ENCODE data around the gene PRUNE2. TPM values are rescaled to one million over a fixed set of nuclear protein-coding genes. Genes with fewer than 3 reads are reported as not detected.

PRUNE2 gene
- total and polyA plus RNA-seq, 4 donors: 3.8 to 18.1 (median 7.8) TPM

DNA sequence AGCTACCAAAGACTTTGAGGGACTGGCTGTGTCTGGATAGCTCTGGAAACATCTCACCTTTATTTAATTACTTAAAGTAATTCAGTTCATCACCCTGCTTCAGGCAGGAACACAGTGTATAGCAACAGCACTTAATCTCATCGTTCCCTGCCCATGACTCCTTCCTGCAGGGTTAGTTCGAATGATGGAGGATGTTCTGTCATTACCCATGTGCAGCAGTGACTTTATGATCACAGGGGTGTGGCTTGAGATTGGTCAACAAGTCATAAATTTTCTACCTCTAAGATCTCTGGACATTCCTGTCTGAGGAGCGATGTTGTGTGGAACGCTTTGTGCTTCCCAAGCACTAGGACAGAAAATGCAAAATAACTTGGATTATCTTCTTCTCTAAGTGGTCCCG lies 37.1 kb upstream of the PRUNE2 start:
- Histone ChIP-seq H3K27me3 (ENCODE audit: control insufficient read depth in 3 of 3, insufficient read depth in 3 of 3, low read length in 2 of 3) (no peaks in the 10 kb centered on the region), H3K36me3 (ENCODE audit: control insufficient read depth in 4 of 4, insufficient read depth in 4 of 4, low read length in 4 of 4) (no peaks in the 10 kb centered on the region), H3K4me3 (no peak overlapping the region), H3K27ac (ENCODE audit: low read depth in 1 of 2, low read length in 1 of 2) (no peak overlapping the region), H3K4me1 (ENCODE audit: control insufficient read depth in 5 of 5, insufficient read depth in 5 of 5, low read length in 5 of 5) (no peaks in the 10 kb centered on the region), H3K9ac (ENCODE audit: insufficient read depth in 1 of 2, low read length in 2 of 2) (no peak overlapping the region), H3K9me3 (ENCODE audit: control insufficient read depth in 4 of 4, insufficient read depth in 3 of 4, low read length in 3 of 4) (peaks cover 0 to 1% (median 0%) of the 10 kb centered on the region in 4 donors)
- ATAC-seq (ENCODE audit: insufficient read depth, low FRiP score): no peak
- TF ChIP-seq, protein P1, sequence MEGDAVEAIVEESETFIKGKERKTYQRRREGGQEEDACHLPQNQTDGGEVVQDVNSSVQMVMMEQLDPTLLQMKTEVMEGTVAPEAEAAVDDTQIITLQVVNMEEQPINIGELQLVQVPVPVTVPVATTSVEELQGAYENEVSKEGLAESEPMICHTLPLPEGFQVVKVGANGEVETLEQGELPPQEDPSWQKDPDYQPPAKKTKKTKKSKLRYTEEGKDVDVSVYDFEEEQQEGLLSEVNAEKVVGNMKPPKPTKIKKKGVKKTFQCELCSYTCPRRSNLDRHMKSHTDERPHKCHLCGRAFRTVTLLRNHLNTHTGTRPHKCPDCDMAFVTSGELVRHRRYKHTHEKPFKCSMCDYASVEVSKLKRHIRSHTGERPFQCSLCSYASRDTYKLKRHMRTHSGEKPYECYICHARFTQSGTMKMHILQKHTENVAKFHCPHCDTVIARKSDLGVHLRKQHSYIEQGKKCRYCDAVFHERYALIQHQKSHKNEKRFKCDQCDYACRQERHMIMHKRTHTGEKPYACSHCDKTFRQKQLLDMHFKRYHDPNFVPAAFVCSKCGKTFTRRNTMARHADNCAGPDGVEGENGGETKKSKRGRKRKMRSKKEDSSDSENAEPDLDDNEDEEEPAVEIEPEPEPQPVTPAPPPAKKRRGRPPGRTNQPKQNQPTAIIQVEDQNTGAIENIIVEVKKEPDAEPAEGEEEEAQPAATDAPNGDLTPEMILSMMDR (IDR thresholded peaks at IDR 0.05; ENCODE audit: control extremely low read depth, extremely low read depth): no peak
- WGBS, 2 donors: 79 to 82% methylated on average over 5 of the region's 5 CpGs
- no peak for DNase-seq

DNA sequence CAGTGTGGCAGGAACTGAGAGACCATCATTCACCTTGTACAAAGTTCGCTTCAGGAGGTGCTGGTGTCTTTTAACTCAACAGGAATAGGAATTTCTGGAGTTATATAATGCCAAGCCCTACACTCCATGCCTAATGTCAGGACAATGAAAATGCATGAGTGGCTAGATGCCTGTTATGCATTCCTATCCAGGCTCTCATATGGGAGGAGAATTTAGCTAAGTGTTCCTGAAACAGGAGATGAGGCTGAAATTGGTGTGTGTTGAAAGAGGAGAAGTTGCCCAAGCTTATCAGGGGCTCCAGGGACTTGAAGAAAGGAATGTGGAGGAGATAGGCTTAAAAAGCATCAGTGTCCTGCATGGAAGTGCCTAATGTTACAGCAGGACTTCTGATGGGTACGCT lies 26.8 kb upstream of the PRUNE2 start:
- Histone ChIP-seq H3K36me3 (ENCODE audit: control insufficient read depth in 4 of 4, insufficient read depth in 4 of 4, low read length in 4 of 4) (no peaks in the 10 kb centered on the region), H3K27me3 (ENCODE audit: control insufficient read depth in 3 of 3, insufficient read depth in 3 of 3, low read length in 2 of 3) (peaks cover 0 to 2% (median 0%) of the 10 kb centered on the region in 3 donors), H3K9me3 (ENCODE audit: control insufficient read depth in 4 of 4, insufficient read depth in 3 of 4, low read length in 3 of 4) (peaks cover 0 to 6% (median 0%) of the 10 kb centered on the region in 4 donors), H3K27ac (ENCODE audit: low read depth in 1 of 2, low read length in 1 of 2) (no peak overlapping the region), H3K4me1 (ENCODE audit: control insufficient read depth in 5 of 5, insufficient read depth in 5 of 5, low read length in 5 of 5) (no peaks in the 10 kb centered on the region), H3K9ac (ENCODE audit: insufficient read depth in 1 of 2, low read length in 2 of 2) (no peak overlapping the region), H3K4me3 (no peak overlapping the region)
- ATAC-seq (ENCODE audit: insufficient read depth, low FRiP score): no peak
- 71 to 85% methylated on average over 2 of the region's 2 CpGs for WGBS, 2 donors
- DNase-seq: no peak
- TF ChIP-seq, protein P1 (IDR thresholded peaks at IDR 0.05; ENCODE audit: control extremely low read depth, extremely low read depth): no peak

DNA sequence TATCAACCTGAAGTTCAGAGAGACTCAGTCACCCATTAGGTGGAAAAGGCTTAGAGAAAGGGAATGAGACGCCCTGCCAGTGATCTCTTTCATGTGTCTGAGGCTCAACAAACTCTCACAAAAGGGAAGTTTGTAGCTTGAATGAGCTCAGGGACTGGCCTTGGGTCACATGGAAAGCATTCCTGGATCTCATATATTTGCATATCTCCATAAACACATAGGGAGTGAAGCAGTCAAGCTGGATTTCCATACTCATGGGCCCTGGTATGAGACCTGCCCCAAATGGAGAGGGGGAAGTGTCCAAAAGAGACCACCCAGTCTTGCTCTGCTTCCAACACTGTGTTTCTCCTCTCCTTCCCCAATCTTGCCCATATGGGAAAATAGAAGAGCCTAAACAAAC lies 26.4 kb upstream of the PRUNE2 start:
- TF ChIP-seq, protein P1 (IDR thresholded peaks at IDR 0.05; ENCODE audit: control extremely low read depth, extremely low read depth): no peak
- Histone ChIP-seq H3K27me3 (ENCODE audit: control insufficient read depth in 3 of 3, insufficient read depth in 3 of 3, low read length in 2 of 3) (peaks cover 0 to 2% (median 0%) of the 10 kb centered on the region in 3 donors), H3K4me3 (no peak overlapping the region), H3K36me3 (ENCODE audit: control insufficient read depth in 4 of 4, insufficient read depth in 4 of 4, low read length in 4 of 4) (no peaks in the 10 kb centered on the region), H3K27ac (ENCODE audit: low read depth in 1 of 2, low read length in 1 of 2) (no peak overlapping the region), H3K9ac (ENCODE audit: insufficient read depth in 1 of 2, low read length in 2 of 2) (no peak overlapping the region), H3K9me3 (ENCODE audit: control insufficient read depth in 4 of 4, insufficient read depth in 3 of 4, low read length in 3 of 4) (peaks cover 0 to 4% (median 0%) of the 10 kb centered on the region in 4 donors), H3K4me1 (ENCODE audit: control insufficient read depth in 5 of 5, insufficient read depth in 5 of 5, low read length in 5 of 5) (no peaks in the 10 kb centered on the region)
- no peak for DNase-seq
- WGBS, 2 donors: 75 to 88% methylated on average over 1 of the region's 1 CpG
- ATAC-seq (ENCODE audit: insufficient read depth, low FRiP score): no peak
